ENCODE measurements around the gene DNAJB13.

GRCh38 chr11:73951797-73952196 is 971 bp downstream of the DNAJB13 start:
- TF ChIP-seq POLR2A (IDR thresholded peaks at IDR 0.05; ENCODE audit: low read depth, low read length): no peak
- TF ChIP-seq POLR2AphosphoS5 (IDR thresholded peaks at IDR 0.05; ENCODE audit: low read depth, low read length): no peak
- no peak for TF ChIP-seq TAF1 (IDR thresholded peaks at IDR 0.05; ENCODE audit: low read depth, low read length)
- TF ChIP-seq PAX5 (IDR thresholded peaks at IDR 0.05; ENCODE audit: insufficient read depth, low read length, severe bottlenecking): no peak

Data from GM12891 (cell line).